ENCODE data around the gene LRPPRC. TPM values are rescaled to one million over a fixed set of nuclear protein-coding genes. Genes with fewer than 3 reads are reported as not detected.

The LRPPRC gene
- total RNA-seq, 1 donor from 2014 or later: 74.8 TPM

- no peak for DNase-seq
These were observed 142.4 kb downstream of the LRPPRC start for GRCh38 chr2:43853141-43854081.

GRCh38 chr2:43852196-43852730 is 143.5 kb downstream of the LRPPRC start:
- DNase-seq: no peak

GRCh38 chr2:43851011-43851980 is 144.5 kb downstream of the LRPPRC start:
- no peak for DNase-seq

GRCh38 chr2:43848214-43848613 is 147.6 kb downstream of the LRPPRC start:
- DNase-seq: no peak

GRCh38 chr2:43846140-43846793 is 149.5 kb downstream of the LRPPRC start:
- no peak for DNase-seq

- DNase-seq: no peak
These were observed 150.6 kb downstream of the LRPPRC start for GRCh38 chr2:43845181-43845580.

GRCh38 chr2:43842866-43843226 is 152.9 kb downstream of the LRPPRC start:
- no peak for DNase-seq

- DNase-seq: no peak
These were observed 153.6 kb downstream of the LRPPRC start for GRCh38 chr2:43841949-43842865.

GRCh38 chr2:43840965-43841364 is 154.8 kb downstream of the LRPPRC start:
- no peak for DNase-seq

GRCh38 chr2:43839776-43840564 is 155.8 kb downstream of the LRPPRC start:
- DNase-seq: no peak

GRCh38 chr2:43838560-43839267 is 157.1 kb downstream of the LRPPRC start, which contains the start of the genes ABCG5 and ABCG8:
Gene ABCG5 (minus strand): TSS chr2:43838839. CDS start chr2:43838679, 160 bp downstream.
Gene ABCG8 (plus strand): TSS chr2:43838971. CDS start chr2:43839054, 83 bp downstream.
- no peak for DNase-seq

GRCh38 chr2:43837831-43838559 is 157.8 kb downstream of the LRPPRC start:
- no peak for DNase-seq

GRCh38 chr2:43837033-43837432 is 158.8 kb downstream of the LRPPRC start:
- no peak for DNase-seq

Small RNA genes lying within 50 kb of the gene (small RNA-seq; reads per million reads assigned to genes)
- not detected for gene RN7SL455P (ENCODE audit: low replicate concordance)
- gene RNU6-1048P (ENCODE audit: low replicate concordance): not detected

Other genes with a start within 250 kb of the LRPPRC start
- 32.4 TPM for gene DYNC2LI1, start 221.9 kb downstream of the LRPPRC start, total RNA-seq
- not detected for gene ABCG5, start 157.2 kb downstream of the LRPPRC start, total RNA-seq
- gene ABCG8, start 157.0 kb downstream of the LRPPRC start, total RNA-seq: under 0.01 TPM
- 39.8 TPM for gene PPM1B, start 172.9 kb upstream of the LRPPRC start, total RNA-seq